HL-60 (cell line): ENCODE measurements around the gene GALNT4.

ENCODE experiments used
- CTCF ChIP-seq: IDR thresholded peaks from one replicate; pipeline ENCODE4 v1.5.1; 2011; ENCODE audit warnings: low read length, control low read depth, inconsistent platforms; ENCODE audit not compliant: insufficient read depth
- GABPA ChIP-seq: IDR thresholded peaks from 2 replicates; pipeline ENCODE4 v1.6.1; 2012; ENCODE audit warnings: low read depth
- POLR2AphosphoS5 ChIP-seq: IDR thresholded peaks from 2 replicates; pipeline ENCODE4 v1.6.1; 2012; ENCODE audit warnings: low read depth
- REST ChIP-seq: IDR thresholded peaks from 2 replicates; pipeline ENCODE4 v1.6.1; 2012; ENCODE audit warnings: low read depth; ENCODE audit not compliant: insufficient replicate concordance

GRCh38 chr12:89494411-89495231, 30.0 kb downstream of the GALNT4 start:
- TF ChIP-seq POLR2AphosphoS5 (no peak), CTCF (no peak), GABPA (no peak), REST (no peak)
